H9 (cell line): ENCODE results near the gene ZNF750. TPM values are rescaled to one million over a fixed set of nuclear protein-coding genes. Genes with fewer than 3 reads are reported as not detected.
A peak's percentile ranks its signal among the peaks of the same experiment; 100 is the strongest.

Experiments used
- DNase-seq: peaks from one replicate; pipeline ENCODE4 v3.0.0-alpha.2; 2017
- H2AFZ ChIP-seq: one replicate; pipeline ENCODE4 v1.6.1; 2013; ENCODE audit warnings: mild to moderate bottlenecking, low read length, control low read depth, moderate library complexity
- H2AK5ac ChIP-seq: 2 replicates; pipeline ENCODE4 v1.6.1; 2013; ENCODE audit warnings: low read length, control low read depth, mixed read lengths; ENCODE audit not compliant: insufficient read length
- H2BK120ac ChIP-seq: one replicate; pipeline ENCODE4 v1.6.1; 2013; ENCODE audit warnings: low read depth, mild to moderate bottlenecking, low read length, control low read depth, inconsistent platforms; ENCODE audit not compliant: poor library complexity, severe bottlenecking
- H2BK12ac ChIP-seq: 2 replicates; pipeline ENCODE4 v1.6.1; 2013; ENCODE audit warnings: low read length, control low read depth, mixed read lengths, low read depth; ENCODE audit not compliant: insufficient read length
- H2BK15ac ChIP-seq: 2 replicates; pipeline ENCODE4 v1.6.1; 2013; ENCODE audit warnings: low read depth, low read length, control low read depth
- H2BK20ac ChIP-seq: one replicate; pipeline ENCODE4 v1.6.1; 2013; ENCODE audit warnings: low read depth, mild to moderate bottlenecking, low read length, control low read depth, inconsistent platforms; ENCODE audit not compliant: poor library complexity, severe bottlenecking
- H2BK5ac ChIP-seq: 2 replicates; pipeline ENCODE4 v1.6.1; 2013; ENCODE audit warnings: low read length, control low read depth, mixed read lengths; ENCODE audit not compliant: insufficient read length
- H3K14ac ChIP-seq: 2 replicates; pipeline ENCODE4 v1.6.1; 2013; ENCODE audit warnings: low read length, control low read depth; ENCODE audit not compliant: insufficient read depth
- H3K18ac ChIP-seq: 2 replicates; pipeline ENCODE4 v1.6.1; 2013; ENCODE audit warnings: low read depth, mild to moderate bottlenecking, mixed read lengths, low read length, control low read depth; ENCODE audit not compliant: insufficient read length
- H3K23ac ChIP-seq: 2 replicates; pipeline ENCODE4 v1.6.1; 2013; ENCODE audit warnings: low read length, control low read depth, mixed read lengths, low read depth; ENCODE audit not compliant: insufficient read length
- H3K23me2 ChIP-seq: 2 replicates; pipeline ENCODE4 v1.6.1; 2013; ENCODE audit warnings: low read depth, mild to moderate bottlenecking, mixed read lengths, low read length, control low read depth; ENCODE audit not compliant: insufficient read length, poor library complexity, severe bottlenecking
- H3K27ac ChIP-seq: 2 replicates; pipeline ENCODE4 v1.5.1; 2013; ENCODE audit warnings: low read length, control low read depth, mixed read lengths, low read depth; ENCODE audit not compliant: insufficient read length
- H3K27me3 ChIP-seq: 2 replicates; pipeline ENCODE4 v1.6.1; 2013; ENCODE audit warnings: low read length, control low read depth, inconsistent platforms; ENCODE audit not compliant: insufficient read depth
- H3K4ac ChIP-seq: 2 replicates; pipeline ENCODE4 v1.6.1; 2013; ENCODE audit warnings: low read depth, mild to moderate bottlenecking, control low read depth, inconsistent platforms, low read length, moderate library complexity
- H3K4me1 ChIP-seq: 2 replicates; pipeline ENCODE4 v1.6.1; 2013; ENCODE audit warnings: low read length, control low read depth, inconsistent platforms; ENCODE audit not compliant: insufficient read depth
- H3K4me2 ChIP-seq: 2 replicates; pipeline ENCODE4 v1.6.1; 2013; ENCODE audit warnings: low read length, control low read depth, mixed read lengths; ENCODE audit not compliant: insufficient read length, insufficient read depth
- H3K56ac ChIP-seq: 2 replicates; pipeline ENCODE4 v1.6.1; 2013; ENCODE audit warnings: low read depth, mild to moderate bottlenecking, mixed read lengths, low read length, control low read depth; ENCODE audit not compliant: insufficient read length
- H3K79me1 ChIP-seq: 2 replicates; pipeline ENCODE4 v1.6.1; 2013; ENCODE audit warnings: low read depth, mild to moderate bottlenecking, moderate library complexity, low read length, control low read depth, inconsistent platforms; ENCODE audit not compliant: insufficient read depth, poor library complexity, severe bottlenecking
- H3K79me2 ChIP-seq: 2 replicates; pipeline ENCODE4 v1.6.1; 2013; ENCODE audit warnings: low read length, control low read depth, inconsistent platforms; ENCODE audit not compliant: insufficient read depth
- H3K9ac ChIP-seq: 2 replicates; pipeline ENCODE4 v1.6.1; 2013; ENCODE audit warnings: low read length, control low read depth, mixed read lengths; ENCODE audit not compliant: insufficient read length; ENCODE audit errors: extremely low read depth
- H3K9me3 ChIP-seq: one replicate; pipeline ENCODE4 v1.6.1; 2013; ENCODE audit warnings: low read depth, low read length, inconsistent platforms; ENCODE audit not compliant: control insufficient read depth
- H3T11ph ChIP-seq: one replicate; pipeline ENCODE4 v1.6.1; 2013; ENCODE audit warnings: mild to moderate bottlenecking, low read length, control low read depth, inconsistent platforms
- H4K20me1 ChIP-seq: one replicate; pipeline ENCODE4 v1.6.1; 2013; ENCODE audit not compliant: control insufficient read depth, insufficient read length, insufficient read depth
- H4K5ac ChIP-seq: 2 replicates; pipeline ENCODE4 v1.6.1; 2013; ENCODE audit warnings: low read depth, mild to moderate bottlenecking, mixed read lengths, low read length, control low read depth; ENCODE audit not compliant: insufficient read length
- H4K8ac ChIP-seq: replicated peaks from 2 replicates; pipeline ENCODE4 v1.6.1; 2013; ENCODE audit warnings: low read length, control low read depth, mixed read lengths, low read depth; ENCODE audit not compliant: insufficient read length
- H4K91ac ChIP-seq: 2 replicates; pipeline ENCODE4 v1.6.1; 2013; ENCODE audit warnings: low read depth, mild to moderate bottlenecking, moderate library complexity, mixed read lengths, low read length, control low read depth; ENCODE audit not compliant: insufficient read length
- H3K27ac Mint-ChIP-seq, 3 experiments: 2 replicates in 2 of 3; 3 replicates in 1 of 3; pipeline ENCODE4 v1.8.0; 2020 to 2021; ENCODE audit warnings: mixed read lengths in 3 of 3, mild to moderate bottlenecking in 1 of 3, moderate library complexity in 1 of 3
- H3K27me3 Mint-ChIP-seq: 2 replicates; pipeline ENCODE4 v1.8.0; 2021; ENCODE audit warnings: low read depth, mild to moderate bottlenecking, moderate library complexity, mixed read lengths
- H3K36me3 Mint-ChIP-seq, 3 experiments: 2 replicates in 2 of 3; 3 replicates in 1 of 3; pipeline ENCODE4 v1.8.0; 2020 to 2021; ENCODE audit warnings: low read depth in 3 of 3, mixed read lengths in 3 of 3; ENCODE audit not compliant: insufficient read depth in 1 of 3
- H3K4me1 Mint-ChIP-seq, 2 experiments: 2 replicates each; pipeline ENCODE4 v1.8.0; 2020; ENCODE audit warnings: mixed read lengths in 2 of 2
- H3K4me3 Mint-ChIP-seq, 2 experiments: 2 replicates in 1 of 2; 3 replicates in 1 of 2; pipeline ENCODE4 v1.8.0; 2020 to 2021; ENCODE audit warnings: mild to moderate bottlenecking in 2 of 2, mixed read lengths in 2 of 2, moderate library complexity in 1 of 2
- H3K9me3 Mint-ChIP-seq, 2 experiments: 2 replicates in 1 of 2; 3 replicates in 1 of 2; pipeline ENCODE4 v1.8.0; 2020; ENCODE audit warnings: mild to moderate bottlenecking in 2 of 2, mixed read lengths in 2 of 2, moderate library complexity in 1 of 2
- CTCF ChIP-seq: fragments of 200-600 bp; sonication (generic); conservative IDR thresholded peaks from 3 replicates; pipeline ENCODE4 v1.8.0; 2021; ENCODE audit warnings: antibody characterized with exemption, mild to moderate bottlenecking
- WGBS: extraction: QIAGEN DNeasy Blood & Tissue Kit; methylation state at CpG from one replicate; pipeline ENCODE4 v1.1.7; 2013; ENCODE audit warnings: missing lambda C conversion rate, low lambda C conversion rate, mixed read lengths; ENCODE audit not compliant: insufficient read length; ENCODE audit errors: extremely low coverage; 5-methylcytosine and 5-hydroxymethylcytosine counted together
- total RNA-seq: library from RNA; stranded (reverse); gene quantifications from 2 replicates; pipeline ENCODE4 v1.2.1, GENCODE V29; 2021

The ZNF750 gene
- total RNA-seq, 1 experiment from 2014 or later, result not detected

DNA sequence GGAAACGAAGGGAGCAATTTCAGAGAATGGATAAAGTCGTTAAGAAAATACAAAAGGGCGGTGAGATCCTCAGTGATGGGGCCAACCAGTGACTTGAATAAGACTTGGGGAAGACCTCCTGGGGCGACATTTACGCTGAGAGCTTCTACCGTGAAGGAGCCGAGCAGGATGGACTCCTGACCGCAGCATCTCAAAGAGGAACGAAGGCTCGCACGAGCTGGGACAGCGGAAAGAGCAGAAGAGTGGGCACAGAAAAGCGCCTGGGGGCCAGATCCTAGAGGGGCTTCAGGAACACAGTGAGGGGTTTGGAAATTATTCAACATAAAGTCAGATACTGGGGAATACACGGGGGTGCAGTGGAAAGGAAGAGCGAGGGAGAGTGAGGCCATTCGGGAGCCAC lies 17.5 kb downstream of the ZNF750 start:
- no peak overlapping the region for H3K27ac ChIP-seq

More for the DNA sequence above, 17.5 kb downstream of the ZNF750 start:
- Histone ChIP-seq H3K18ac (no peak overlapping the region), H3T11ph (no peak overlapping the region), H3K23ac (no peak overlapping the region), H2AFZ (no peak overlapping the region), H3K4me1 (no peaks in the 10 kb centered on the region; the same call in 1 of the 2 replicates), H3K23me2 (no peaks in the 10 kb centered on the region), H3K9ac (no peak overlapping the region), H2BK20ac (no peak overlapping the region), H3K27me3 (no peaks in the 10 kb centered on the region), H4K5ac (no peak overlapping the region), H2BK15ac (no peak overlapping the region), H3K79me2 (no peaks in the 10 kb centered on the region), H4K91ac (no peak overlapping the region), H2BK120ac (no peak overlapping the region), H3K79me1 (no peaks in the 10 kb centered on the region), H2BK5ac (no peak overlapping the region), H3K4me2 (no peak overlapping the region), H2BK12ac (no peak overlapping the region), H3K56ac (no peak overlapping the region), H4K20me1 (no peaks in the 10 kb centered on the region), H3K14ac (no peak overlapping the region), H3K9me3 (peaks cover 23% of the 10 kb centered on the region), H4K8ac (no peak overlapping the region), H3K4ac (no peak overlapping the region), H2AK5ac (no peak overlapping the region)
- Mint-ChIP-seq H3K27ac (peak overlapping the region in 2 of 3 experiments; percentile 7 to 10; a peak in 4 of 7 replicates), H3K36me3 (peaks cover 61 to 70% (median 70%) of the 10 kb centered on the region in 3 experiments), H3K9me3 (peaks cover 37 to 39% of the 10 kb centered on the region in 2 experiments), H3K4me1 (peaks cover 22% of the 10 kb centered on the region in 2 experiments), H3K4me3 (no peak overlapping the region), H3K27me3 (peaks cover 4% of the 10 kb centered on the region; the same call in 1 of the 2 replicates)
- no peak for TF ChIP-seq CTCF
- DNase-seq, result no peak
- no CpG with 5 or more reads among the region's 16 CpGs for whole genome bisulfite sequencing
